Stomach (tissue), 9 donors: ENCODE results near the gene TENM4. TPM values are rescaled to one million over a fixed set of nuclear protein-coding genes. Genes with fewer than 3 reads are reported as not detected.

Source experiments
- DNase-seq, 2 donors: peaks; one replicate each; pipeline versions ENCODE4 v3.0.0 to v3.0.0-alpha.2; 2013 to 2019
- H3K27ac ChIP-seq, 5 donors: fragments of 200-600 bp in 4 of 5; sonication (generic) in 4 of 5; one replicate each; pipeline ENCODE4 v1.5.1; 2013 to 2019; ENCODE audit warnings: mild to moderate bottlenecking in 1 of 5, moderate library complexity in 1 of 5
- H3K27me3 ChIP-seq, 3 donors: fragments of 200-600 bp; sonication (generic); one replicate each; pipeline ENCODE4 v1.5.1; 2017 to 2019; ENCODE audit warnings: mixed run types in 1 of 3
- H3K36me3 ChIP-seq, 4 donors: fragments of 200-600 bp; sonication (generic); 1 replicate in 3 of 4; 2 replicates in 1 of 4; pipeline ENCODE4 v1.5.1; 2016 to 2019
- H3K4me1 ChIP-seq, 4 donors: fragments of 200-600 bp; sonication (generic); one replicate each; pipeline ENCODE4 v1.5.1; 2016 to 2019
- H3K4me3 ChIP-seq, 4 donors: fragments of 200-600 bp; sonication (generic) in 3 of 4; one replicate each; pipeline ENCODE4 v1.5.1; 2016 to 2019; ENCODE audit warnings: mild to moderate bottlenecking in 1 of 4
- H3K9me3 ChIP-seq, 4 donors: fragments of 200-600 bp; sonication (generic); one replicate each; pipeline ENCODE4 v1.5.1; 2016 to 2019
- EP300 ChIP-seq: sonication (generic); formaldehyde crosslinking; IDR thresholded peaks from one replicate; pipeline ENCODE4 v1.6.1; 2017; ENCODE audit warnings: antibody characterized with exemption
- POLR2A ChIP-seq, 4 donors: fragments of 450-650 bp; IDR thresholded peaks; one replicate each; pipeline ENCODE4 v1.6.1; 2016; ENCODE audit warnings: antibody characterized with exemption in 4 of 4, control low read depth in 2 of 4, mild to moderate bottlenecking in 1 of 4, moderate library complexity in 1 of 4
- POLR2AphosphoS5 ChIP-seq, 3 donors: sonication (generic); formaldehyde crosslinking; IDR thresholded peaks; one replicate each; pipeline ENCODE4 v1.6.1; 2016; ENCODE audit warnings: antibody characterized with exemption in 3 of 3
- WGBS, 5 donors: extraction: QIAGEN DNeasy Blood & Tissue Kit in 3 of 5; methylation state at CpG; one replicate each; pipeline versions ENCODE4 v1.1.5 to v1.1.7; 2013 to 2018; 5-methylcytosine and 5-hydroxymethylcytosine counted together
- intact Hi-C: fragments of 100-400 bp; cut with DNase I; formaldehyde crosslinking; loops from one replicate; pipeline ENCODE4 v1.15.1; 2023; ENCODE audit warnings: low total_unique reads
- polyA plus RNA-seq, 3 donors: library from polyadenylated mRNA; stranded (reverse); fragments of 200-250 nt; gene quantifications; one replicate each; pipeline ENCODE4 v1.2.3, GENCODE V29; 2013
- total RNA-seq, 5 donors: library from RNA; depleted of rRNA; stranded (reverse); fragments of >200 nt; gene quantifications; one replicate each; pipeline versions ENCODE4 v1.1.0 to v1.2.3, GENCODE V29; 2014 to 2016
- TF ChIP-seq, protein P1 (sequence below), 7 experiments: fragments of 450-650 bp in 4 of 7; fragments of 200-600 bp in 3 of 7; sonication (generic) in 3 of 7; IDR thresholded peaks; one replicate each; pipeline ENCODE4 v1.5.1; 2016 to 2019; ENCODE audit warnings: antibody characterized with exemption in 7 of 7, control low read depth in 2 of 7, mild to moderate bottlenecking in 1 of 7
- donor health status: healthy with polysubstance abuse.
- donor health status: Bipolar disorder and iron deficiency.
- donor health status: healthy.

The TENM4 gene
- total and polyA plus RNA-seq, 8 donors = 0.06 to 13.2 (median 0.87) TPM; not detected in 1

DNA sequence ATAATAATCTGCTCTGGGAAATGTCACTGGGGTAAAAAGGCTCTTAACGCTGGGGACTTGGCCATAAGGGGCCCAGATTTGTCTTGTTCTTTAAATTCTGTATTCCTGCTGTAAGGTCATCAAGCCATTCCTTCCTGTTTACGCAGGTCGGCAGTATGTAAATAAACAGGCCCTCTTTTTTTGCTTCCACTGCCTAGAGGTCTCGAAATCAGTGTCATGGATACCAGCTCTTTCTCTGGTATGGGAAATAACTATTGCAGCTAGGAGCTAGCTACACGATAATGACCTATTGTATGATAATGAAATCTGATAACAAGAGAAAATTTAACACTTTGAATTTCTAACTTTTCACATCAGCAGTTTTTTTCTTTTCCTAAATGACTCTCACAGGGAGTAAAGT is 657.0 kb downstream of the TENM4 start:
- Histone ChIP-seq H3K4me3 (no peak overlapping the region), H3K27me3 (no peaks in the 10 kb centered on the region), H3K27ac (no peak overlapping the region), H3K36me3 (no peaks in the 10 kb centered on the region), H3K9me3 (no peaks in the 10 kb centered on the region), H3K4me1 (no peaks in the 10 kb centered on the region)
- WGBS, 5 donors = 29 to 61% (median 38%) methylated on average over 5 of the region's 5 CpGs
- no peak for DNase-seq
- TF ChIP-seq, protein P1, sequence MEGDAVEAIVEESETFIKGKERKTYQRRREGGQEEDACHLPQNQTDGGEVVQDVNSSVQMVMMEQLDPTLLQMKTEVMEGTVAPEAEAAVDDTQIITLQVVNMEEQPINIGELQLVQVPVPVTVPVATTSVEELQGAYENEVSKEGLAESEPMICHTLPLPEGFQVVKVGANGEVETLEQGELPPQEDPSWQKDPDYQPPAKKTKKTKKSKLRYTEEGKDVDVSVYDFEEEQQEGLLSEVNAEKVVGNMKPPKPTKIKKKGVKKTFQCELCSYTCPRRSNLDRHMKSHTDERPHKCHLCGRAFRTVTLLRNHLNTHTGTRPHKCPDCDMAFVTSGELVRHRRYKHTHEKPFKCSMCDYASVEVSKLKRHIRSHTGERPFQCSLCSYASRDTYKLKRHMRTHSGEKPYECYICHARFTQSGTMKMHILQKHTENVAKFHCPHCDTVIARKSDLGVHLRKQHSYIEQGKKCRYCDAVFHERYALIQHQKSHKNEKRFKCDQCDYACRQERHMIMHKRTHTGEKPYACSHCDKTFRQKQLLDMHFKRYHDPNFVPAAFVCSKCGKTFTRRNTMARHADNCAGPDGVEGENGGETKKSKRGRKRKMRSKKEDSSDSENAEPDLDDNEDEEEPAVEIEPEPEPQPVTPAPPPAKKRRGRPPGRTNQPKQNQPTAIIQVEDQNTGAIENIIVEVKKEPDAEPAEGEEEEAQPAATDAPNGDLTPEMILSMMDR (IDR thresholded peaks at IDR 0.05) = no peak
- TF ChIP-seq POLR2AphosphoS5 (IDR thresholded peaks at IDR 0.05) (no peak), EP300 (no peak), POLR2A (IDR thresholded peaks at IDR 0.05) (no peak)
- intact Hi-C loops = no loop called here

DNA sequence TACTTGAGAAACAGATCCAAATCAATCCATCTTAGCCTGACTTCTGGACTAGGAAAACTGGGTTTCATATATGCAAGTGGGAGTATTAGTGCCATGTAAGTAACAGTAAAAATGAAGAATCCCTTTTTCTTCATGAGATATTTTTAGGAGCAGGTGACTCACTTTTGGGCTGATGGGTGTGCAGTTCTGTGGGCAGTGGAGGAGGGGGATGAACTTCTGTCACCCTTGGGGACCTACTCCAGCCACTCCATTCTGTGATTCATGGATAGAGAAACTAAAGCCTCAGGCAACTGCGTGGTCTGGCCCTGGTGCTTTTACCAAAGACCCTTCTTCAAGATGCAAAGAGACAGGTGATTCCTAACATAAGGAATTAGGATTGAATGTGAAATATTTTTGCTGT is 657.5 kb downstream of the TENM4 start:
- intact Hi-C loops = no loop called here
- DNase-seq = no peak
- TF ChIP-seq EP300 (no peak), POLR2AphosphoS5 (IDR thresholded peaks at IDR 0.05) (no peak), POLR2A (IDR thresholded peaks at IDR 0.05) (no peak)
- TF ChIP-seq, protein P1 (IDR thresholded peaks at IDR 0.05) = no peak
- no peak overlapping the region for H3K4me3 ChIP-seq
- H3K9me3 ChIP-seq = no peaks in the 10 kb centered on the region
- H3K27ac ChIP-seq = no peak overlapping the region
- H3K4me1 ChIP-seq = no peaks in the 10 kb centered on the region
- H3K36me3 ChIP-seq = no peaks in the 10 kb centered on the region
- no peaks in the 10 kb centered on the region for H3K27me3 ChIP-seq
- WGBS, 5 donors = 88 to 97% (median 97%) methylated on average over 1 of the region's 1 CpG

DNA sequence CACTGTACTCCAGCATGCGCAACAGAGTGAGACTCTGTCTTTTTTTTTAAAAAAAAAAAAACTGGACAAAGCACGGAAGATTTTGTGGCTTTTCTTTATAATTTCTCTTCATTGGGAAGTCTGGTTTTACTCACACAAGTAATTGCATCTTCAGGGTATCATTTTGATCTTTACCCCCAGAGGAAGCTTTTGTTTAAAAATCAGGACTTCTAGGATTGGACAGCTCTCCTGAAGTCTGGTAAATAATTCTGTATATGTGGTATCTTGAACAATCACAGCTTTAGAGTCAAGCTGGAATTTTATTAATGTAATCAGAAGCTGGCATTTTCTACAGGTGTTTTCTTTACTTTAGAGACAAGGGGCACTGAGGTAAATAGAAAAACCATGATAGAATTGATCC is 658.1 kb downstream of the TENM4 start:
- Histone ChIP-seq H3K4me1 (no peaks in the 10 kb centered on the region), H3K27ac (no peak overlapping the region), H3K9me3 (no peaks in the 10 kb centered on the region), H3K36me3 (no peaks in the 10 kb centered on the region), H3K27me3 (no peaks in the 10 kb centered on the region), H3K4me3 (no peak overlapping the region)
- TF ChIP-seq EP300 = no peak
- TF ChIP-seq POLR2A (IDR thresholded peaks at IDR 0.05) = no peak
- no peak for TF ChIP-seq POLR2AphosphoS5 (IDR thresholded peaks at IDR 0.05)
- TF ChIP-seq, protein P1 (IDR thresholded peaks at IDR 0.05) = no peak
- 94 to 95% (median 95%) methylated on average over 2 of the region's 2 CpGs for WGBS, 5 donors
- intact Hi-C loops = no loop called here
- DNase-seq = no peak

DNA sequence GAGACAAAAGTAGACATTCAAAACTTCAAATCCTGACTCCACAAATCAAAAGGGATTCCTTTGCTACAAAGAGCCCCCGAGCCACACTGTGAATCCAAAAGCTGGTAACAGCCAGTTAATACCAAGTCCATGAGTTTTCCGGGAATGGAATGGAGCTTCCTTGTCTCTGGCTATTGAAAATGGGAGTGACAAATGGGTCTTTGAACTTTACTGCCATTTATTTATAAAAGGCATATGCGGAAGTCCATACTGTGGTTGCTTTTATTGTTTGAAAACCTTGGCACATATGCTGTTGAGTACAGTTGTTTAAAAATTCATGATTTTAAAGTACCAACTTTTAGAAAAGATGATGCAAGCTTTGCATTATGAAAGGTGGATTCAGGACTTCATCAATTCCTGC is 659.9 kb downstream of the TENM4 start:
- Histone ChIP-seq H3K27me3 (no peaks in the 10 kb centered on the region), H3K4me3 (no peak overlapping the region), H3K27ac (no peak overlapping the region), H3K36me3 (no peaks in the 10 kb centered on the region), H3K4me1 (no peaks in the 10 kb centered on the region), H3K9me3 (no peaks in the 10 kb centered on the region)
- no peak for TF ChIP-seq POLR2AphosphoS5 (IDR thresholded peaks at IDR 0.05)
- TF ChIP-seq, protein P1 (IDR thresholded peaks at IDR 0.05) = no peak
- no peak for TF ChIP-seq EP300
- TF ChIP-seq POLR2A (IDR thresholded peaks at IDR 0.05) = no peak
- intact Hi-C loops = no loop called here
- no peak for DNase-seq
- 87 to 93% (median 91%) methylated on average over 3 of the region's 3 CpGs for WGBS, 5 donors
